D721Med (cell line): ENCODE data around the gene CALY.

Experiments
- DNase-seq: peaks from one replicate; pipeline ENCODE4 v3.0.0; 2011; ENCODE audit warnings: low spot score; ENCODE audit not compliant: insufficient read length
- FAIRE-seq: peaks from 2 replicates; lab custom pipeline; 2011; peaks lifted over from hg19 to GRCh38; lab: Jason Lieb, UNC
- CTCF ChIP-seq: IDR thresholded peaks from 2 replicates; pipeline ENCODE4 v1.5.1; 2012; ENCODE audit warnings: mild to moderate bottlenecking, control low read depth; ENCODE audit not compliant: insufficient read depth; ENCODE audit errors: missing control alignments

CALY gene

GRCh38 chr10:133336577-133337369 lies at the start of gene CALY:
Gene CALY (minus strand): TSS chr10:133336896. CDS start chr10:133328989, 7,907 bp downstream.
- peak; percentile 60 for DNase-seq
- FAIRE-seq = no peak
- TF ChIP-seq CTCF = no peak

- FAIRE-seq = no peak
- no peak for DNase-seq
- no peak for TF ChIP-seq CTCF
Observed at GRCh38 chr10:133385214-133385613, 48.5 kb upstream of the CALY start.

GRCh38 chr10:133384071-133384470 lies 47.4 kb upstream of the CALY start:
- TF ChIP-seq CTCF = no peak
- FAIRE-seq (no peak), DNase-seq (no peak)

- FAIRE-seq (no peak), DNase-seq (no peak)
- TF ChIP-seq CTCF = no peak
Observed at GRCh38 chr10:133383551-133383950, 46.9 kb upstream of the CALY start.

- FAIRE-seq = no peak
- DNase-seq = no peak
- no peak for TF ChIP-seq CTCF
Observed at GRCh38 chr10:133381036-133381435, 44.3 kb upstream of the CALY start.

GRCh38 chr10:133379801-133380666 lies 43.3 kb upstream of the CALY start:
- DNase-seq (no peak), FAIRE-seq (no peak)
- TF ChIP-seq CTCF = no peak
